AG04450 (cell line): ENCODE data around the gene RAB28. TPM values are rescaled to one million over a fixed set of nuclear protein-coding genes. Genes with fewer than 3 reads are reported as not detected.

ENCODE experiments used
- CTCF ChIA-PET: fragments of 300-600, 350-600 bp; formaldehyde crosslinking; extraction: SDS; loops from one replicate; lab custom pipeline; 2022; ENCODE audit warnings: antibody characterized with exemption, inconsistent platforms; lab: Charles Lee
- POLR2A ChIA-PET: fragments of 350-600 bp; formaldehyde crosslinking; extraction: SDS; loops from one replicate; lab custom pipeline; 2021; ENCODE audit warnings: antibody characterized with exemption, inconsistent platforms; lab: Yijun Ruan, JAX
- DNase-seq: peaks from one replicate; pipeline ENCODE4 v3.0.0-alpha.2; 2011; ENCODE audit warnings: low read depth, low spot score
- H3K27ac ChIP-seq: one replicate; pipeline ENCODE4 v1.5.1; 2012; ENCODE audit warnings: low read depth, low read length, control low read depth
- H3K27me3 ChIP-seq: one replicate; pipeline ENCODE4 v1.6.0; 2012; ENCODE audit warnings: low read length; ENCODE audit not compliant: control insufficient read depth, insufficient read depth
- H3K4me3 ChIP-seq: 2 replicates; pipeline ENCODE4 v1.5.1; 2011; ENCODE audit warnings: mild to moderate bottlenecking, low read depth, low read length, control low read depth
- H3K9me3 ChIP-seq: 2 replicates; pipeline ENCODE4 v1.5.1; 2012; ENCODE audit warnings: low read length; ENCODE audit not compliant: control insufficient read depth, insufficient read depth
- CTCF ChIP-seq: IDR thresholded peaks from 2 replicates; pipeline ENCODE4 v1.5.1; 2011; ENCODE audit warnings: low read depth, low read length, control low read depth, inconsistent platforms
- polyA plus RNA-seq: library from polyadenylated mRNA; depleted of rRNA; stranded (reverse); fragments of >200 nt; gene quantifications from 2 replicates; pipeline ENCODE4 v1.2.3, GENCODE V29; 2011

The RAB28 gene
- polyA plus RNA-seq, 1 experiment, result 19.8 TPM

DNA sequence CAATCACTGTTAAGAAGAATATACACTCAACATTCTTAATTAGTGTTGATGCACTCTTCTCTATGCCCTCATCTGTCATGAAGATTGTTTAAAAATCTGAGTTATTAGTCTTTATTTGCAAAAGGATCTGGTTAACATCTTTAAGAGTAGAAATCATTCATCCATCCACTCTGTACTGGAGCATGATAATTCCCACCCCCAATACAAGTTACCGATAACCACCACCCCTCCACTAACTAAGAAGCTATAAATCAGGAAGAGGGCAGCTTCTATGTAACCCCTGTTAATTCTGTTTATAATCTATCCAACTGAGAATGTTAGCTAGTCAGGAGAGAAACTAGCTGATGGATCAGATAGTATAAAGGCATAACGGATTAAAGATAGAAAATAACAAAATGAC lies 34.5 kb downstream of the RAB28 start:
- ChIA-PET POLR2A (no interaction called here), CTCF (no interaction called here)

GRCh38 chr4:13445841-13446790 lies 38.0 kb downstream of the RAB28 start:
- no peak for TF ChIP-seq CTCF
- Histone ChIP-seq H3K27me3 (no peaks in the 10 kb centered on the region), H3K4me3 (no peak overlapping the region), H3K9me3 (no peaks in the 10 kb centered on the region), H3K27ac (no peak overlapping the region)
- DNase-seq, result no peak
- ChIA-PET CTCF (no interaction called here), POLR2A (no interaction called here)

More for the DNA sequence above, 34.5 kb downstream of the RAB28 start:
- Histone ChIP-seq H3K9me3 (no peaks in the 10 kb centered on the region), H3K4me3 (no peak overlapping the region), H3K27ac (no peak overlapping the region), H3K27me3 (no peaks in the 10 kb centered on the region)
- no peak for DNase-seq
- TF ChIP-seq CTCF, result no peak

- CTCF ChIA-PET, result no interaction called here
- Histone ChIP-seq H3K27me3 (no peaks in the 10 kb centered on the region), H3K9me3 (no peaks in the 10 kb centered on the region), H3K27ac (no peak overlapping the region), H3K4me3 (no peak overlapping the region)
- DNase-seq, result no peak
- POLR2A ChIA-PET, result no interaction called here
- TF ChIP-seq CTCF, result no peak
Measured at GRCh38 chr4:13441506-13441905, 42.6 kb downstream of the RAB28 start.

DNA sequence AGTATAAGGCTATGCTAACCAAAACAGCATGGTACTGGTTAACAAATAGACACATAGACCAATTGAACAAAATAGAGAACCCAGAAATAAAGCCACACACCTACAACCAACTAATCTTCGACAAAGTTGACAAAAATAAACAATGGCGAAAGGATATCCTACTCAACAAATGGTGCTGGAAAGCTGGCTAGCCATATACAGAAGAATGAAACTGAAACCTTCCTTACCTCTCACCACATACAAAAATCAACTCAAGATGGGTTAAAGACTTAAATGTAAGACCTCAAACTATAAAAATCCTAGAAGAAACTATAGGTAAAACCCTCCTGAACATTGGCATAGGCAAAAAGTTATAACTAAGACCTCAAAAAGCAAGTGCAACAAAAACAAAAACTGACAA lies 47.2 kb downstream of the RAB28 start:
- no peak for DNase-seq
- CTCF ChIA-PET, result no interaction called here
- Histone ChIP-seq H3K4me3 (no peak overlapping the region), H3K27ac (no peak overlapping the region), H3K9me3 (no peaks in the 10 kb centered on the region), H3K27me3 (no peaks in the 10 kb centered on the region)
- TF ChIP-seq CTCF, result no peak
- POLR2A ChIA-PET, result no interaction called here

DNA sequence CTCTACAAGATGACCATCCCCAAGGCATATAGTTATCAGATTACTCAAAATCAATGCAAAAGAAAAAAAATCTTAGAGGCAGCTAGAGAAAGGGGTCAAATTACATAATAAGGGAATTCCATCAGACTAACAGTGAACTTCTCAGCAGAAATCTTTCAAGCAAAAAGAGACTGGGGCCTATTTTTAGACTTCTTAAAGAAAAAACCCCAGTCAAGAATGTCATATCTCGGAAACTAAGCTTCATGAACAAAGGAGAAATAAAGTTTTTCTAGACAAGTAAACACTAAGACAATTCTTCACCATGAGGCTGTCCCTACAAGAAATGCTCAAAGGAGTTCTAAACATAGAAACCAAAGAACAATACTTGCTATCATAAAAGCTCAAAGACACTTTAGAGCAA lies 51.7 kb downstream of the RAB28 start:
- no peak for DNase-seq
- no peak overlapping the region for H3K27ac ChIP-seq
- no peak overlapping the region for H3K4me3 ChIP-seq
- POLR2A ChIA-PET, result no interaction called here
- TF ChIP-seq CTCF, result no peak
- CTCF ChIA-PET, result no interaction called here
- no peaks in the 10 kb centered on the region for H3K27me3 ChIP-seq
- no peaks in the 10 kb centered on the region for H3K9me3 ChIP-seq
